Glomerular visceral epithelial cell (primary cell): ENCODE results near the gene PHOSPHO2.
"Not testable (repeated sequence)": the region's sequence is repeated elsewhere in the genome, so short reads cannot be mapped to it uniquely, and the experiment has no call there.

Experiments
- DNase-seq: peaks from one replicate; pipeline ENCODE4 v3.0.0-alpha.2; 2016; ENCODE audit errors: extremely low spot score

The PHOSPHO2 gene

GRCh38 chr2:169684135-169684565, 10.1 kb upstream of the PHOSPHO2 start:
- DNase-seq: no peak

DNA sequence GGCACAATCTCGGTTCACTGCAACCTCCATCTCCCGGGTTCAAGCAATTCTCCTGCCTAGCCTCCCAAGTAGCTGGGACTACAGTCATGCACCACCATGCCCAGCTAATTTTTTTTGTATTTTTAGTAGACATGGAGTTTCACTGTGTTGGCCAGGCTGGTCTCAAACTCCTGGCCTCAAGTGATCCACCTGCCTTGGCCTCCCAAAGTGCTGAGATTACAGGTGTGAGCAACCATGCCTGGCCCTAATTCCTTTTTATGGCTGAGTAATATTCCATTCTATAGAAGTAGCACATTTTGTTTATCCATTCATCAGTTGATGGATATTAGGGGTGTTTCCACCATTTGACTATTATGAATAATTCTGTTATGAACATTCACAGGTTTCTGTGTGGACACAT, 9.6 kb upstream of the PHOSPHO2 start:
- not testable (repeated sequence) for DNase-seq

GRCh38 chr2:169686825-169687224, 7.4 kb upstream of the PHOSPHO2 start:
- not testable (repeated sequence) for DNase-seq

- not testable (repeated sequence) for DNase-seq
These were observed 6.3 kb upstream of the PHOSPHO2 start for GRCh38 chr2:169687943-169688342.

- no peak for DNase-seq
These were observed 3.3 kb upstream of the PHOSPHO2 start for GRCh38 chr2:169690958-169691357.

- no peak for DNase-seq
These were observed 1.6 kb upstream of the PHOSPHO2 start for GRCh38 chr2:169692718-169693117.

GRCh38 chr2:169693360-169693759, 909 bp upstream of the PHOSPHO2 start:
- DNase-seq: no peak

GRCh38 chr2:169694894-169695260, 608 bp downstream of the PHOSPHO2 start:
- no peak for DNase-seq

- no peak for DNase-seq
These were observed 2.1 kb downstream of the PHOSPHO2 start for GRCh38 chr2:169696381-169696780.

DNA sequence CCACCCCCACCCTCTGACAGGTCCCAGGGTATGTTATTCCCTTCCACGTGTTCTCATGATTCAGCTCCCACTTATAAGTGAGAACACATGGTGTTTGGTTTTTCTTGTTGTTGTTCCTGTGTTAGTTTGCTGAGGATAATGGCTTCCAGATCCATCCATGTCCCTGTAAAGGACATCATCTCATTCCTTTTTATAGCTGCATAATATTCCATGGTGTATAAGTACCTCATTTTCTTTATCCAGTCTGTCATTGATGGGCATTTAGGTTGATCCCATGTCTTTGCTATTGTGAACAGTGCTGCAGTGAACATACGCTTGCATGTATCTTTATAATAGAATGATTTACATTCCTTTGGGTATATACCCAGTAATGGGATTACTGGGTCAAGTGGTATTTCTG, 4.9 kb downstream of the PHOSPHO2 start:
- DNase-seq: not testable (repeated sequence)

DNA sequence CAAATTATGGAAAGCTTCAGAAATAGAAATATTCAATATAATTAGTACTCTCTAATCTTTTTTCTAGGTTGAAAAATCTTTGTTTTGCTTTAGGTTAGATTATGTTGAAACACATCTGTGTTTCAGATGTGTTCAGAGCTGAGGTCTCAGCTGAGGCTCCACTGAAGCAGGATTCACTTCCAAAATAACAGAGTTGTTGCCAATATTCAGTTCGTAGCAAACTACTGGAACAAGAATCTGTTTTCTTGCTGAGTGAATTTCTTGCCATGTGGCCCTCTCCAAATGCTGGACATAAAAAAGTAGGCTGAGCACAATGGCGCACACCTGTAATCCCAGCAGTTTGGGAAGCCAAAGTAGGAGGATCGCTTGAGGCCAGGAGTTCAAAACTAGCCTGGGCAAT, 8.7 kb downstream of the PHOSPHO2 start:
- DNase-seq: no peak

DNA sequence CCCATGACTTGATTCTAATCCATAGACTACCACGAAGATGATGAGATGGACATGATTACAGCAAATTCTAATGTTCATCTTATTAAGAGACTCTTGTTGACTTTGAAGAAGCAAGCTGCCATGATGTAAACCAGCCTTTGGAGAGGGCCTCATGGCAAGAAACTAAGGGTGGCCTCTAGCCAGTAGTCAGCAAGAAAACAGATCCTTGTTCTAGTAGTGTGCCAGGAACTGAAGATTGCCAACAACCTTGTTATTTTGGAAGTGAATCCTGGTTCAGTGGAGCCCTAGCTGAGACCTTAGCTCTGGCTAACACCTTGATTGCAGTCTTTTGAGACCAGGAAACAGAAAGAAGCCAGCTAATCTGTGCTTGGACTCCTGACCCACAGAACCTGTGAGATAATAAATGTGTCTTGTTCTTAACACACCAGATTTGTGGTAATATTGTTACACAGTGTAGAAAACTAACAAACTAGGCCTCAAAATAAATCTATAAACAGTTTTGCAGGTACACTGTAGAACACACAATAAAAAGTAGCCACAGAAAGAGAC, 10.0 kb downstream of the PHOSPHO2 start:
- DNase-seq: no peak

DNA sequence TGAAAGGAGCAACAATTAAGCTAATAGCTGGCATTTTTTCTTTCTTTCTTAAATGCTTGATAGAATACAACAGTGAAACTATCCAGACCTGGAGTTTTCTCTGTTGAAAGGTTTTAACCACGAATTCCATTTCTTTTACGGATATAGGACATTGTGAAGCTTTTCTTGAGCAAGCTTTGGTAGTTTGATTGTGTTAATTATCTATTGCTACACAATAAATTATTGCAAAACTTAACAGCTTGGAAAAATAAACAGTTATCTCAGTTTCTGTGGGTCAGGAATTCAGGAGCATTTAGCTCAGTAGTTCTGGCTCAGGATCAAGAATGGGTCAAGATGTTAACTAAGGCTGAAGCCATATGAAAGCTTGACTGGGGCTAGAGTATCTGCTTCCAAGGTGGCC, 11.7 kb downstream of the PHOSPHO2 start:
- no peak for DNase-seq

- no peak for DNase-seq
These were observed 13.4 kb downstream of the PHOSPHO2 start for GRCh38 chr2:169707626-169708025.

GRCh38 chr2:169709331-169709730, 15.1 kb downstream of the PHOSPHO2 start:
- no peak for DNase-seq

DNA sequence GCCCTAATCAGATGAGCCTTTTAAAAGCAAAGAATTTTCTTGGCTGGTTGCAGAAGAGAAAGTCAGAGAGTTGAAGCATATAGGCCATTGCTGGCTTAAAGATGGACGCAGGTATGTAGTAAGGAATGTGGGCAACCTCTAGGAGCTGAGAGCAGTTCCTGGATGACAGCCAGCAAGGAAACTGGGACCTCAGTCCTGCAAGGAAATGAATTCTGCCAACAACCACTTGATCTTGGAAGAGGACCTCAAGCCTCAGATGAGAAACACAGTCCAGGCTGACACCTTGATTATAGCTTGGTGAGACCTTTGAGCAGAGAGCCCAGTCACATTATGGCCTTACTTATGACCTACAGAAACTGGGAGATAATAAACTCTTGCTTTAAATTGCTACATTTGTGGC, 15.7 kb downstream of the PHOSPHO2 start:
- DNase-seq: no peak

DNA sequence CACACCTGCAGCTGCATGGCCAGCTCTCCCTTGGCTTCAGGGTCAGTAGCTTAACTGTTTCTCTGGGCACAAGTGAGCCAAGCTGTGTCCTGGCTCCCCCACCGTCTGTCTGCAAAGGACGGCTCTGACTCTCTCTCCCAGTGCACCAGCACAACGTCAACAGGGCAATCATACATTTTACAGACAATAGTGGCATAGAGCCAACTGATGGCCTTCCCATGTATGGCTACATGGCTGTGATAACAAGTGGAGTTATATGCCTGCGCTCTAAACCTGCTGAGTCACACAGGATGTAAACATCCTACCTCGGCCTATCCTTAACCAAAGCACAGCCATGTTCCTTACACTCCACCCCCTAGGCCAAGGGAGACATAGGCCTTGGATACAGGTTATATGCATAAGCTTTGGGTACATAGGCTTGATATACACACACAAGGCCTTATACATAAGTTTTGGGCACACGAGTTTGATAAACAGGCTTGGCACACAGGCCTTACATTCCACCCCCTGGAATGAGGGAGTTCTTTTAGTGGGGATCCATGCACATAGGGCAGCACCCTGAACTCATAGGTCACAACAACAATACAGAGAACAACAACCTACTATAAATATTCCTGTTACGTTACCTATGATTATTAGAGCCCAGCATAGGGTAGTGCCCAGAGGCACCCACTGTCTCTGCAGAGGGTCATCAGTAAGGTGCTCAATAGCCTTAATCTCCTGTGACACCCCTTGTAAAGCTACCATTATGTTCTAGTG, 17.7 kb downstream of the PHOSPHO2 start:
- DNase-seq: no peak

- DNase-seq: no peak
These were observed 18.5 kb downstream of the PHOSPHO2 start for GRCh38 chr2:169712791-169713227.

- no peak for DNase-seq
These were observed 19.1 kb downstream of the PHOSPHO2 start for GRCh38 chr2:169713331-169713730.

DNA sequence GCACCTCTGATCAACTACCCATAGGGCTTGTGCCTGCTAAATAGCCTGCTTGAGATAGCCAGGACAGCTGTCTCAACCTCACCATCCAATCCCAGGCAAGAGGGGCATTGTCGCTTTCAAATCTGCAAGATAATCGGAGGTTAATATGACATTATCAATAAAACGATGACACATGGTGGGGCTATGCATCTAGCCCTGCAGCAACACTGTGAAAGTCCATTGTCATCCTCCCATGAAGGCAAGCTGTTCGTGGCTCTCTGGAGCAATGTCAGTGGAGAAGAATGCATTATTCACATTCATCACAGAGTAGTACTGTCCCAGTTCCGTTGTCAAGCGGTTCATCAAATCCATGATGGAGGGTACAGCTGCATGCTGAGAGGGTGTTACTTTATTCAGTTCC, 20.4 kb downstream of the PHOSPHO2 start:
- DNase-seq: no peak

GRCh38 chr2:169715379-169716237, 21.3 kb downstream of the PHOSPHO2 start:
- DNase-seq: no peak

GRCh38 chr2:169716238-169716886, 22.1 kb downstream of the PHOSPHO2 start:
- DNase-seq: no peak
